HUES6 (cell line): ENCODE results near the gene IGFBP5.

ENCODE experiments used
- H3K27ac ChIP-seq: 2 replicates; pipeline ENCODE4 v1.7.0; 2013; ENCODE audit warnings: low read depth, mild to moderate bottlenecking, low read length, inconsistent platforms
- H3K27me3 ChIP-seq: 2 replicates; pipeline ENCODE4 v1.6.1; 2013; ENCODE audit warnings: low read length; ENCODE audit not compliant: control insufficient read depth, insufficient read depth
- H3K36me3 ChIP-seq: 2 replicates; pipeline ENCODE4 v1.6.1; 2013; ENCODE audit warnings: low read length; ENCODE audit not compliant: control insufficient read depth, insufficient read depth
- H3K4me1 ChIP-seq: 2 replicates; pipeline ENCODE4 v1.6.1; 2013; ENCODE audit warnings: low read length; ENCODE audit not compliant: control insufficient read depth, insufficient read depth
- H3K4me3 ChIP-seq: 2 replicates; pipeline ENCODE4 v1.5.1; 2013; ENCODE audit warnings: low read depth, low read length
- H3K9ac ChIP-seq: one replicate; pipeline ENCODE4 v1.6.1; 2013; ENCODE audit warnings: mild to moderate bottlenecking, low read length
- H3K9me3 ChIP-seq: 2 replicates; pipeline ENCODE4 v1.6.1; 2013; ENCODE audit warnings: low read depth, low read length; ENCODE audit not compliant: control insufficient read depth, insufficient read depth

Gene IGFBP5

GRCh38 chr2:216714376-216714775, 19.0 kb upstream of the IGFBP5 start:
- Histone ChIP-seq H3K4me1 (peaks cover 6% of the 10 kb centered on the region; the same call in 1 of the 2 replicates), H3K9ac (no peak overlapping the region), H3K4me3 (no peak overlapping the region), H3K36me3 (no peaks in the 10 kb centered on the region), H3K27ac (no peak overlapping the region), H3K27me3 (no peaks in the 10 kb centered on the region), H3K9me3 (0 out of 2 replicates have a peak, but pooled peaks cover under 1% of the 10 kb centered on the region)

- Histone ChIP-seq H3K27ac (no peak overlapping the region), H3K9me3 (0 out of 2 replicates have a peak, but pooled peaks cover 4% of the 10 kb centered on the region), H3K27me3 (no peaks in the 10 kb centered on the region), H3K4me3 (no peak overlapping the region), H3K9ac (no peak overlapping the region), H3K36me3 (no peaks in the 10 kb centered on the region), H3K4me1 (peaks cover 6% of the 10 kb centered on the region; the same call in 1 of the 2 replicates)
These were observed 18.5 kb upstream of the IGFBP5 start for GRCh38 chr2:216713691-216714336.

- H3K4me3 ChIP-seq, result no peak overlapping the region
- no peak overlapping the region for H3K9ac ChIP-seq
- H3K9me3 ChIP-seq, result 0 out of 2 replicates have a peak, but pooled peaks cover 4% of the 10 kb centered on the region
- no peaks in the 10 kb centered on the region for H3K36me3 ChIP-seq
- no peaks in the 10 kb centered on the region for H3K4me1 ChIP-seq
- H3K27ac ChIP-seq, result no peak overlapping the region
- no peaks in the 10 kb centered on the region for H3K27me3 ChIP-seq
These were observed 16.0 kb upstream of the IGFBP5 start for GRCh38 chr2:216711348-216711747.

GRCh38 chr2:216710551-216711301, 15.4 kb upstream of the IGFBP5 start:
- no peak overlapping the region for H3K9ac ChIP-seq
- H3K4me3 ChIP-seq, result no peak overlapping the region
- no peaks in the 10 kb centered on the region for H3K4me1 ChIP-seq
- H3K27me3 ChIP-seq, result no peaks in the 10 kb centered on the region
- H3K27ac ChIP-seq, result no peak overlapping the region
- H3K36me3 ChIP-seq, result no peaks in the 10 kb centered on the region
- 0 out of 2 replicates have a peak, but pooled peaks cover 4% of the 10 kb centered on the region for H3K9me3 ChIP-seq

GRCh38 chr2:216702756-216703155, 7.4 kb upstream of the IGFBP5 start:
- 0 out of 2 replicates have a peak, but pooled peaks cover 2% of the 10 kb centered on the region for H3K27me3 ChIP-seq

GRCh38 chr2:216701544-216701943, 6.2 kb upstream of the IGFBP5 start:
- no peak overlapping the region for H3K9ac ChIP-seq
- H3K36me3 ChIP-seq, result no peaks in the 10 kb centered on the region
- H3K9me3 ChIP-seq, result no peaks in the 10 kb centered on the region
- H3K27ac ChIP-seq, result no peak overlapping the region
- no peak overlapping the region for H3K4me3 ChIP-seq
- H3K27me3 ChIP-seq, result peaks cover 9% of the 10 kb centered on the region
- peaks cover 1% of the 10 kb centered on the region; the same call in 1 of the 2 replicates for H3K4me1 ChIP-seq

More at GRCh38 chr2:216702756-216703155, 7.4 kb upstream of the IGFBP5 start:
- H3K9me3 ChIP-seq, result no peaks in the 10 kb centered on the region
- H3K9ac ChIP-seq, result no peak overlapping the region
- no peak overlapping the region for H3K4me3 ChIP-seq
- no peaks in the 10 kb centered on the region for H3K4me1 ChIP-seq
- H3K36me3 ChIP-seq, result no peaks in the 10 kb centered on the region
- no peak overlapping the region for H3K27ac ChIP-seq

GRCh38 chr2:216700781-216701180, 5.4 kb upstream of the IGFBP5 start:
- H3K4me1 ChIP-seq, result peaks cover 8% of the 10 kb centered on the region
- H3K36me3 ChIP-seq, result no peaks in the 10 kb centered on the region
- H3K4me3 ChIP-seq, result no peak overlapping the region
- no peak overlapping the region for H3K9ac ChIP-seq
- no peaks in the 10 kb centered on the region for H3K9me3 ChIP-seq
- peaks cover 17% of the 10 kb centered on the region for H3K27me3 ChIP-seq
- no peak overlapping the region for H3K27ac ChIP-seq

GRCh38 chr2:216700088-216700567, 4.8 kb upstream of the IGFBP5 start:
- H3K9ac ChIP-seq, result no peak overlapping the region
- peaks cover 23% of the 10 kb centered on the region for H3K27me3 ChIP-seq
- no peak overlapping the region for H3K27ac ChIP-seq
- H3K36me3 ChIP-seq, result no peaks in the 10 kb centered on the region
- H3K4me3 ChIP-seq, result no peak overlapping the region
- no peaks in the 10 kb centered on the region for H3K9me3 ChIP-seq
- peaks cover 10% of the 10 kb centered on the region for H3K4me1 ChIP-seq

GRCh38 chr2:216698895-216699294, 3.5 kb upstream of the IGFBP5 start:
- Histone ChIP-seq H3K9me3 (no peaks in the 10 kb centered on the region), H3K27me3 (peaks cover 36% of the 10 kb centered on the region), H3K4me1 (peaks cover 10% of the 10 kb centered on the region), H3K4me3 (no peak overlapping the region), H3K9ac (no peak overlapping the region), H3K27ac (no peak overlapping the region), H3K36me3 (no peaks in the 10 kb centered on the region)

GRCh38 chr2:216698293-216698692, 2.9 kb upstream of the IGFBP5 start:
- Histone ChIP-seq H3K9me3 (no peaks in the 10 kb centered on the region), H3K4me1 (peaks cover 10% of the 10 kb centered on the region), H3K4me3 (no peak overlapping the region), H3K27ac (no peak overlapping the region), H3K9ac (no peak overlapping the region), H3K36me3 (no peaks in the 10 kb centered on the region), H3K27me3 (peaks cover 41% of the 10 kb centered on the region)
